Measurements from ENCODE around the gene MRPL23. TPM values are rescaled to one million over a fixed set of nuclear protein-coding genes. Genes with fewer than 3 reads are reported as not detected.

The MRPL23 gene
- total and polyA plus RNA-seq, 2 of the 8 experiments (the other 6 are each of a cell fraction or from before 2014, with no cell fraction given): 86.4 to 244 TPM

DNA sequence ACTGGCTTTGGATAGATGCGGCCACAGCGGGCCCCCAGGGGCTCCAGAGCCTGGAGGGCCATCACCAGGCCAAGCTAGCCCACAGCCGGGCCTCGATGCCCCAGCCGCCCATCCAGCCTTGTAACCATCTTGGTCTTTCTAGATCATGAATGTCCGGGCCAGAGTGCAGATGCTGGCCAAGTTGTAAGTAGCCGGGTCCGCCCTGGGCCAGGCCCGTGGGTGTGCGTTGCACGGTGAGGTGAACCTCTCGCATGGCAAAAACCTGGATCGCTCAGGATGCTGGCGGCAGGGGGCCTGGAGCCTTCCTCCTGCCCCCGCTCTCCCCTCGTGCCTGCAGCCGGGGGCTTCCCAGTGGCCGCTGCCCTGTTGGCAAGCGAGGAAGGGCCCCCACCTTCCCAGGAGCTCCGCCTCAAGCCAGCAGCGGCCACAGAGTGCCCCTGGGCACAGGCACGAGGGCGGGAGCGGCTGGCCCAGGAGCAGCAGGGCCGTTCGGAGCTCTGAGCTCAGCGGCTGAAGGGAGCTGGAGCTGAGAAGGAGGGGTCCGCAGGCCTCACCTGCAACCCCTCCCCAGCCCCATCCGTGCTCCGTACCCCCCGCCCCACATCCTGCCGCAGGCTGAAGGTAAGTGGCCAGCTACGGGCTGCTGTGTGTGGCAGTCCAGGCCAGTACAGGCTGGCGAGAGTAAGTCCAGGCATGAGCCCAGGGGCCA is 10.9 kb upstream of the MRPL23 start:
- H3K23me2 ChIP-seq (ENCODE audit: low read depth, low read length): peaks cover 6% of the 10 kb centered on the region; the same call in 1 of the 2 replicates
- peaks cover 0 to 3% (median 0%) of the 10 kb centered on the region in 4 experiments; a peak in 1 of 7 replicates for H3K4me1 ChIP-seq (replicated peaks in 1 of 4; ENCODE audit: control insufficient read depth in 3 of 4, insufficient read depth in 4 of 4, low read length in 3 of 4)
- H3K4ac ChIP-seq (replicated peaks; ENCODE audit: insufficient read length, low read depth, low read length): no peak overlapping the region
- no peak overlapping the region for H3K14ac ChIP-seq (ENCODE audit: insufficient read length)
- no peaks in the 10 kb centered on the region for H3K9me3 ChIP-seq (ENCODE audit: insufficient read depth in 2 of 2, low read depth in 1 of 2, low read length in 1 of 2)
- no peak overlapping the region for H2BK5ac ChIP-seq (ENCODE audit: low read depth, low read length)
- no peaks in the 10 kb centered on the region for H3K36me3 ChIP-seq (ENCODE audit: control insufficient read depth in 2 of 4, insufficient read depth in 4 of 4, low read length in 3 of 4)
- H3K27me3 ChIP-seq (replicated peaks in 1 of 4; ENCODE audit: control insufficient read depth in 3 of 4, extremely low read depth in 1 of 4, insufficient read depth in 3 of 4, low read length in 3 of 4): no peaks in the 10 kb centered on the region
- H2BK15ac ChIP-seq (ENCODE audit: low read length): 0 out of 2 replicates have a peak overlapping the region, but pooled peaks have one; percentile 61
- no peaks in the 10 kb centered on the region for H4K20me1 ChIP-seq (replicated peaks in 1 of 2; ENCODE audit: control insufficient read depth in 1 of 2, insufficient read depth in 2 of 2, low read length in 2 of 2)
- DNase-seq (ENCODE audit: low read depth in 1 of 2, low spot score in 2 of 2) (peak in 1 of 2 experiments; percentile 47), FAIRE-seq (no peak)
- no peak overlapping the region for H3K4me3 ChIP-seq (ENCODE audit: extremely low read depth in 1 of 4, insufficient read depth in 2 of 4, low read depth in 3 of 4, low read length in 4 of 4)
- H2BK120ac ChIP-seq (replicated peaks; ENCODE audit: low read depth, low read length): no peak overlapping the region
- no peak overlapping the region for H3K56ac ChIP-seq (replicated peaks; ENCODE audit: insufficient read length, low read depth, low read length)
- no peak overlapping the region for H3K27ac ChIP-seq (ENCODE audit: low read depth, low read length)
- CTCF ChIA-PET (ENCODE audit: partially characterized antibody): interaction anchor here (0.8 to 3.1 kb wide), 12 partner anchors 9 to 284 kb away, joined by 3 to 16 read pairs (median 5); partner anchors contain the start of gene TNNT3
- no peaks in the 10 kb centered on the region for H3K79me1 ChIP-seq (ENCODE audit: low read depth, low read length)
- H4K8ac ChIP-seq (ENCODE audit: extremely low read depth, insufficient read depth, low read length): no peak overlapping the region
- H2BK20ac ChIP-seq (ENCODE audit: low read length): no peak overlapping the region
- 87% methylated on average over 19 of the region's 34 CpGs; no CpG with 5 or more reads in 1 of the 2 experiments for WGBS, 2 experiments (ENCODE audit: extremely low coverage in 1 of 2, insufficient coverage in 1 of 2, insufficient read length in 1 of 2, insufficient replicate concordance in 2 of 2, low coverage in 1 of 2, low lambda C conversion rate in 2 of 2, missing lambda C conversion rate in 1 of 2)
- H3K18ac ChIP-seq (ENCODE audit: extremely low read depth, low read length): no peak overlapping the region
- 0 out of 2 replicates have a peak overlapping the region, but pooled peaks have one; percentile 50 for H2BK12ac ChIP-seq (ENCODE audit: low read depth, low read length)
- no peak overlapping the region for H3K4me2 ChIP-seq (ENCODE audit: insufficient read depth in 1 of 2, low read depth in 2 of 2, low read length in 2 of 2)
- H3K79me2 ChIP-seq (ENCODE audit: control insufficient read depth in 1 of 2, insufficient read depth in 2 of 2, low read length in 2 of 2): no peaks in the 10 kb centered on the region
- no peak overlapping the region for H2AK5ac ChIP-seq (ENCODE audit: low read depth, low read length)
- no peak overlapping the region for H2AFZ ChIP-seq (ENCODE audit: low read length)
- no peak overlapping the region for H3K9ac ChIP-seq (replicated peaks in 1 of 4; ENCODE audit: extremely low read depth in 1 of 4, low read depth in 3 of 4, low read length in 3 of 4)
- no peak overlapping the region for H3K23ac ChIP-seq (ENCODE audit: insufficient read length)
- POLR2A ChIA-PET (ENCODE audit: partially characterized antibody): no interaction called here
- no peak overlapping the region for H4K91ac ChIP-seq (replicated peaks; ENCODE audit: insufficient read length, low read length)
- TF ChIP-seq TEAD4 (IDR thresholded peaks at IDR 0.05; ENCODE audit: low read depth, low read length) (no peak), POLR2A (IDR thresholded peaks at IDR 0.05; ENCODE audit: control extremely low read depth in 1 of 2, low read depth in 2 of 2, low read length in 2 of 2) (no peak), EZH2 (IDR thresholded peaks at IDR 0.05; ENCODE audit: low read depth, low read length, severe bottlenecking) (no peak), CHD1 (IDR thresholded peaks at IDR 0.05; ENCODE audit: low read depth, low read length) (no peak), RAD21 (IDR thresholded peaks at IDR 0.05 in 1 of 2, conservative IDR thresholded peaks at IDR 0.05 in 1 of 2; ENCODE audit: low read depth in 2 of 2, low read length in 2 of 2) (no peak), POU5F1 (IDR thresholded peaks at IDR 0.05; ENCODE audit: low read depth, low read length) (no peak), CEBPB (IDR thresholded peaks at IDR 0.05; ENCODE audit: low read depth, low read length) (no peak), KDM5A (IDR thresholded peaks at IDR 0.05; ENCODE audit: low read length) (no peak), KDM4A (IDR thresholded peaks at IDR 0.05; ENCODE audit: low read depth, low read length, severe bottlenecking) (no peak), PHF8 (conservative IDR thresholded peaks at IDR 0.05; ENCODE audit: low read depth, low read length) (no peak), SIX5 (IDR thresholded peaks at IDR 0.05; ENCODE audit: low read depth, low read length) (no peak)
- no peak overlapping the region for H4K5ac ChIP-seq (ENCODE audit: insufficient read length, low read depth, low read length)

Measured in H1 (cell line).